HG03139 (cell line): Measurements from ENCODE around the gene CASKIN1.
"Not testable (repeated sequence)": the region's sequence is repeated elsewhere in the genome, so short reads cannot be mapped to it uniquely, and the experiment has no call there.

Source experiments
- ATAC-seq: cut with Tn5 transposase; IDR thresholded peaks from one replicate; pipeline ENCODE4 v1.9.1; 2021; ENCODE audit not compliant: unreplicated experiment

The CASKIN1 gene

GRCh38 chr16:2211923-2212347, 15.5 kb upstream of the CASKIN1 start:
- ATAC-seq = no peak

GRCh38 chr16:2210386-2211365, 14.3 kb upstream of the CASKIN1 start, which contains the start of gene BRICD5:
Gene BRICD5, minus strand, starts transcription at chr16:2210863. Its CDS starts 30 bp downstream, at chr16:2210833.
- no peak for ATAC-seq

GRCh38 chr16:2210009-2210332, 13.6 kb upstream of the CASKIN1 start:
- no peak for ATAC-seq

- no peak for ATAC-seq
Observed at GRCh38 chr16:2209258-2210008, 13.0 kb upstream of the CASKIN1 start.

- no peak for ATAC-seq
Observed at GRCh38 chr16:2208772-2209171, 12.4 kb upstream of the CASKIN1 start.

GRCh38 chr16:2208308-2208707, 11.9 kb upstream of the CASKIN1 start:
- ATAC-seq = no peak

- ATAC-seq = no peak
Observed at GRCh38 chr16:2207872-2208271, 11.5 kb upstream of the CASKIN1 start.

GRCh38 chr16:2206780-2207433, 10.5 kb upstream of the CASKIN1 start:
- no peak for ATAC-seq

GRCh38 chr16:2206420-2206779, 10.0 kb upstream of the CASKIN1 start:
- ATAC-seq = no peak

- no peak for ATAC-seq
Observed at GRCh38 chr16:2205967-2206313, 9.5 kb upstream of the CASKIN1 start.

- ATAC-seq = peak; percentile 74
Observed at GRCh38 chr16:2205104-2205966, 8.9 kb upstream of the CASKIN1 start, which contains the start of gene MLST8. Gene MLST8, plus strand, starts transcription at chr16:2205454. Its CDS starts 632 bp downstream, at chr16:2206086.

GRCh38 chr16:2204416-2205103, 8.2 kb upstream of the CASKIN1 start:
- ATAC-seq = no peak

- ATAC-seq = not testable (repeated sequence)
Observed at GRCh38 chr16:2203119-2203688, 6.8 kb upstream of the CASKIN1 start.

- ATAC-seq = no peak
Observed at GRCh38 chr16:2200313-2200712, 3.9 kb upstream of the CASKIN1 start.

- ATAC-seq = no peak
Observed at GRCh38 chr16:2199621-2200139, 3.3 kb upstream of the CASKIN1 start.

- no peak for ATAC-seq
Observed at GRCh38 chr16:2199095-2199494, 2.7 kb upstream of the CASKIN1 start.

GRCh38 chr16:2198283-2198682, 1.9 kb upstream of the CASKIN1 start:
- ATAC-seq = no peak

- ATAC-seq = no peak
Observed at GRCh38 chr16:2197765-2198164, 1.4 kb upstream of the CASKIN1 start.

GRCh38 chr16:2196981-2197511, 641 bp upstream of the CASKIN1 start:
- no peak for ATAC-seq
